GM19193 (cell line): ENCODE measurements around the gene SRR.

ENCODE experiments used
- POLR2A ChIP-seq: IDR thresholded peaks from 4 replicates; pipeline ENCODE4 v1.6.1; 2011; ENCODE audit not compliant: insufficient read depth, insufficient read length; ENCODE audit errors: extremely low read depth

SRR gene, protein sequence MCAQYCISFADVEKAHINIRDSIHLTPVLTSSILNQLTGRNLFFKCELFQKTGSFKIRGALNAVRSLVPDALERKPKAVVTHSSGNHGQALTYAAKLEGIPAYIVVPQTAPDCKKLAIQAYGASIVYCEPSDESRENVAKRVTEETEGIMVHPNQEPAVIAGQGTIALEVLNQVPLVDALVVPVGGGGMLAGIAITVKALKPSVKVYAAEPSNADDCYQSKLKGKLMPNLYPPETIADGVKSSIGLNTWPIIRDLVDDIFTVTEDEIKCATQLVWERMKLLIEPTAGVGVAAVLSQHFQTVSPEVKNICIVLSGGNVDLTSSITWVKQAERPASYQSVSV

DNA sequence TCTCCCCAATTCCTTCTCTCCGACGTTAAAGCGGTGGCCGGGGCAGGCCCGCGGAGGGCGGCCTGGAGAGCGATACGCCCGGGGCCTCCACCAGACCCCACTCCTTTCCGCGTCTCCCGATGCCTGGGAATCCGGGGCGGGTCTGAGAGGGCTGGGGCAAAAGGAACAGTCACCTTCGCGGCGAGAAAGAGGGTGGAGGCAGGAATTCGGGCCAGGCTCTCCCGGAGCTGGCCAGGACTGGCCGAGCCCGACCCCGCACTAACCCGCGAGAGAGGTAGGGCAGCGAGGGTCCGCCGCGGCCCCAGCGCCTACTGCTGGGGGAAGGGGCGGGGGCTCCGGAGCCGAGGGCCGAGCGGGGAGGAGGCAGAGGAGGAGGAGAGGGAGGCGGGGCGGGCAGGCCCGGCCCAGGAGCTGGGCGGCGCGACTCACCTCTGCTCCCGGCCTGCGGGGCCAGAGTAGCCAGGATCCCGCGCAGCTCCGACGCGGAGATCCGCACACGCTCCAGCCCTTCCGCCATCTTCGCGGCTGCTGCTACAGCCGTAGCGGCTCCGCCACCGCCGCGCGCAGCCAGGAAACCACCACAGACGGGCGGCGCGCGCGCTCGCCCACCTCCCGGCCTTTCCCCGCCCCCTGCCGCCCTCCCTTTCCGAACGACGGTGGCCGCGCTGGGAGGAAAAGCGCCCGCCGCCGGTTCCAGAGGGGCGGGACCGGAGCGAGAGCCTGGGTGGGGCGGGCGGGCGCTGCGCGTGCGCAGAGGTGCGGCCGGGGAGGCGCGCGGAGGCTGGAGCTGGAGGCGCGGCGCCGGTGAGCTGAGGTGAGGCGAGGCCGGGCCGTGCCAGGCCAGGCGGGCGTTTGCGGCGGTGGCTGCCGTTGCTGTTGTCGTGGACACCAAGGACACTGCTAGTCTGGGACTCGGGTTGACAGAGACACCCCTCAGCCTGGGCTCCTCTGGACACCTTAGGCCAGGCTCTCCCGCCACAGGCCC, at the start of gene SRR, which contains the start of gene SMG6:
Gene SRR (plus strand): TSS at position 747 of the 985 bp plus-strand sequence. CDS start 11,611 bp downstream, outside the sequence.
Gene SMG6 (minus strand): TSS at position 582 of the 985 bp plus-strand sequence. CDS start 65 bp downstream, at position 517.
- peak; percentile 85 for TF ChIP-seq POLR2A

GRCh38 chr17:2259769-2260536, 43.8 kb upstream of the SRR start:
- no peak for TF ChIP-seq POLR2A

GRCh38 chr17:2262135-2262587, 41.6 kb upstream of the SRR start:
- TF ChIP-seq POLR2A = no peak

- TF ChIP-seq POLR2A = no peak
Observed at GRCh38 chr17:2263183-2264066, 40.3 kb upstream of the SRR start.

DNA sequence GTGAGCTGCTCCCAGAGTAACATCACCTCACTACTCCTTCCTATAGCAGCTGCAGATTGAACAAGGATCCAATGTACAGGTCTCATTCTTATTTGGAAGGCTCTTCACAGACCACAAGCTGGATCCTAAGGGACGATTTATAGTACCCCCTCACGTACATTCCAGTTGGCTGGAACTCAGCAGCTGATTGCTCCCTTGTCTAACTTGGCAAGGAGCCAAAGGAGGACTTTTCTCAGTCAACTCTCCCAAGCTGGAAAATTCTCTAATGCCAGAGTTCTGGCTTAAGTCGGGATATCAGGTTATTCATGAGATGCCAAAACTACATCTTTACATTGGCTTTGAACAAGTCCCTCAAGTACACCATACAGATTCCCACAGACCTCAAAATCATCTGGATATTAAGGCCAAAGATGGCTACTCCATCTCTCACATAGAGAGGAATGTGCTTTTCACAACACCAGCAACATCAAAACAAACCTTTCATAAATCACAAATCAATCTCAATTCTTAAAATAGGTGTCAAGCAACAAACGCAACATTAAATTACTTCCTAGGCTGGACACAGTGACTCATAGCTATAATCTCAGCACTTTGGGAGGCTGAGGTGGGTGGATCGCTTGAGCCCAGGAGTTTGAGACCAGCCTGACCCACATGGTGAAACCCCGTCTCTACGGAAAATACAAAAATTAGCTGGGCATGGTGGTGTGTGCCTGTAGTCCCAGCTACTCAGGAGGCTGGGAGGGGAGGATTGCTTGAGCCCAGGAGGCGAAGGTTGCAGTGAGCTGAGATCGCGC, 39.5 kb upstream of the SRR start:
- TF ChIP-seq POLR2A = no peak

- peak; percentile 13 for TF ChIP-seq POLR2A
Observed at GRCh38 chr17:2266045-2266864, 37.5 kb upstream of the SRR start.

- TF ChIP-seq POLR2A = no peak
Observed at GRCh38 chr17:2266865-2267228, 36.9 kb upstream of the SRR start.

GRCh38 chr17:2267354-2267753, 36.4 kb upstream of the SRR start:
- TF ChIP-seq POLR2A = no peak

DNA sequence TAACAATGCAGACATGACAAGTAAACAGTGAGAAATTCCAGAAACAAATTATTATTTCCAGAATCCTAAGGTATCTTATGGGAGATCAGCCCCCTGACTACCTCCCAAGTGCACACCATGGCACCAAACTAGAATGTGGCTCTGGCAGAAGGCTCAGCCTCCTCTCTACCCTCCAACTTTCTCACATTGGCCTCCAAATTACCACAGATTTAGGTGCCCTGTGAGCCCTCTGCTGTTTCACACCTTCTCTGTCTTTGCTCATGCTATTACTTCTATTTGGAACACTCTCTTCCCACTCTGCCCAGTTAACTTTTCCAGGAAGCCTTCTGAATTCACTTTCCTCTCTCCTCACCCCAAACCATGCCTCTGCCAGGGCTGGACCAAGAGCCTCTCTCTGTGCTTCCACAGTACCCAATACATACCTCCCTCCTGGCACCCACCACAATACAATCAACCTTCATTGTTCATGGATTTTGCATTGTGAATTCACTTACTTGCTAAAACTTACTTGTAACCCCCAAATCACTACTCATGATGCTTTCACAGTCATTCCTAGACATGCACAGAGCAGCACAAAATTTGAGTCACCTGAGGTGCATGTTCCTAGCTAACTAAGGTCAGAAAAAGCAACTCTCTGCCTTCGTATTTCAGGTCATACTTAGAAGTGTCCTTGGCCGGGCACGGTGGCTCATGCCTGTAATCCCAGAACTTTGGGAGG, 31.6 kb upstream of the SRR start:
- TF ChIP-seq POLR2A = no peak

- TF ChIP-seq POLR2A = no peak
Observed at GRCh38 chr17:2274414-2274813, 29.3 kb upstream of the SRR start.

- no peak for TF ChIP-seq POLR2A
Observed at GRCh38 chr17:2275722-2276121, 28.0 kb upstream of the SRR start.

DNA sequence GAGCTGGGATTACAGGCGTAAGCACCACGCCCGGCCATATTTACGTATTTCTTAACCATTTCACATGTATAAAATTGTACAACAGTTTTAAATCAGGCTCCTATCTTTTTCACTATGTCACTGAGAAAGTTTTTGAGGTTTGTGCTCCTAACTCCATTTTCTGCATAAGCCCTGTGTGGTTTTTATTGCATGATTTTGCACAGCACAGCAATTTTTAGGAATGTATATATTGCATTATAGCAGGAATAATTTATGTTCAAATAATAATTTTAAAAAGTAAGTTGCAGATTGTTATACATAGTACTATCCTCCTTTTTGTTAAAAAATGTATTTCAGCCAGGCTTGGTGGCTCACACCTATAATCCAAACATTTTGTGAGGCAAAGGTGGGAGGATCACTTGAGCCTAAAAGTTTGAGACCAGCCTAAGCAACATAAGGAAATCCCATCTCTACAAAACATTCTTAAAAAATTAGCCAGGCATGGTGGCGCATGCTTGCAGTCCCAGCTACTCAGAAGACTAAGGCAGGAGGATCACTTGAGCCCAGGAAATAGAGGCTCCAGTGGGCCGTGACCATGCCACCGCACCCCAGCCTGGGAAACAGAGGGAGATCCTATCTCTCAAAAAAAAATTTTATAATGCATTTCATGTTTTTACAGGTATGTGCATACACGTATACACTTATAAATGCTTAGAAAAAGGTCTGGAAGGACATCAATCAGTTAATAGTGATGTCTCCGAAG, 26.1 kb upstream of the SRR start:
- TF ChIP-seq POLR2A = no peak
